Hepatocyte (in vitro differentiated cells): Measurements from ENCODE around the gene ATXN10. TPM values are rescaled to one million over a fixed set of nuclear protein-coding genes. Genes with fewer than 3 reads are reported as not detected.

ENCODE experiments used
- DNase-seq: peaks from one replicate; pipeline ENCODE4 v3.0.0-alpha.2; 2016; ENCODE audit warnings: low spot score
- H2AFZ ChIP-seq: fragments of 200-600 bp; sonication (generic); 2 replicates; pipeline ENCODE4 v1.6.0; 2016; ENCODE audit warnings: antibody characterized with exemption, mild to moderate bottlenecking
- H3K27ac ChIP-seq: fragments of 200-600 bp; sonication (generic); 2 replicates; pipeline ENCODE4 v1.5.1; 2016; ENCODE audit warnings: mild to moderate bottlenecking
- H3K27me3 ChIP-seq: fragments of 200-600 bp; sonication (generic); 2 replicates; pipeline ENCODE4 v1.6.1; 2016
- H3K36me3 ChIP-seq: fragments of 200-600 bp; sonication (generic); replicated peaks from 2 replicates; pipeline ENCODE4 v1.5.1; 2016; ENCODE audit warnings: low read depth; ENCODE audit not compliant: insufficient read depth
- H3K4me1 ChIP-seq: fragments of 200-600 bp; sonication (generic); 2 replicates; pipeline ENCODE4 v1.5.1; 2016; ENCODE audit warnings: mild to moderate bottlenecking, moderate library complexity; ENCODE audit not compliant: insufficient read depth
- H3K4me2 ChIP-seq: fragments of 200-600 bp; sonication (generic); 2 replicates; pipeline ENCODE4 v1.6.0; 2016
- H3K4me3 ChIP-seq: fragments of 200-600 bp; sonication (generic); 2 replicates; pipeline ENCODE4 v1.5.1; 2016; ENCODE audit warnings: mild to moderate bottlenecking
- H3K79me2 ChIP-seq: fragments of 200-600 bp; sonication (generic); 2 replicates; pipeline ENCODE4 v1.6.0; 2017; ENCODE audit warnings: mild to moderate bottlenecking
- H3K9me2 ChIP-seq: fragments of 200-600 bp; sonication (generic); replicated peaks from 2 replicates; pipeline ENCODE4 v1.6.0; 2017; ENCODE audit warnings: mild to moderate bottlenecking; ENCODE audit not compliant: insufficient read depth
- H3K9me3 ChIP-seq: fragments of 200-600 bp; sonication (generic); 2 replicates; pipeline ENCODE4 v1.5.1; 2016; ENCODE audit warnings: low read depth, mild to moderate bottlenecking
- H4K20me1 ChIP-seq: fragments of 200-600 bp; sonication (generic); 2 replicates; pipeline ENCODE4 v1.6.0; 2016; ENCODE audit warnings: mild to moderate bottlenecking; ENCODE audit not compliant: insufficient read depth, poor library complexity, severe bottlenecking
- EZH2 ChIP-seq: fragments of 200-600 bp; sonication (generic); IDR thresholded peaks from 2 replicates; pipeline ENCODE4 v1.6.1; 2016; ENCODE audit warnings: antibody characterized with exemption, mild to moderate bottlenecking, borderline replicate concordance
- EZH2phosphoT487 ChIP-seq: fragments of 200-600 bp; sonication (generic); IDR thresholded peaks from one replicate; pipeline ENCODE4 v1.6.1; 2018; ENCODE audit warnings: antibody characterized with exemption, mild to moderate bottlenecking, low read depth, moderate library complexity; ENCODE audit not compliant: unreplicated experiment, severe bottlenecking
- WGBS: methylation state at CpG from one replicate; pipeline ENCODE4 v1.1.6; 2016; ENCODE audit warnings: low lambda C conversion rate; ENCODE audit errors: missing lambda C conversion rate; 5-methylcytosine and 5-hydroxymethylcytosine counted together
- polyA plus RNA-seq: library from polyadenylated mRNA; unstranded; fragments of >200 nt; fragmentation: Nextera tagmentation; extraction: Ambion mirVana; gene quantifications from 2 replicates; pipeline ENCODE4 v1.2.1, GENCODE V29; 2016
- total RNA-seq: library from RNA; depleted of rRNA; stranded (reverse); fragments of >200 nt; gene quantifications from 2 replicates; pipeline ENCODE4 v1.2.3, GENCODE V29; 2014
- TF ChIP-seq, protein P1 (sequence below): fragments of 200-600 bp; sonication (generic); IDR thresholded peaks from 2 replicates; pipeline ENCODE4 v1.5.1; 2016; ENCODE audit warnings: antibody characterized with exemption, mild to moderate bottlenecking; ENCODE audit not compliant: poor library complexity

Gene ATXN10
- total and polyA plus RNA-seq, 2 experiments from 2014 or later: 141 to 186 TPM

DNA sequence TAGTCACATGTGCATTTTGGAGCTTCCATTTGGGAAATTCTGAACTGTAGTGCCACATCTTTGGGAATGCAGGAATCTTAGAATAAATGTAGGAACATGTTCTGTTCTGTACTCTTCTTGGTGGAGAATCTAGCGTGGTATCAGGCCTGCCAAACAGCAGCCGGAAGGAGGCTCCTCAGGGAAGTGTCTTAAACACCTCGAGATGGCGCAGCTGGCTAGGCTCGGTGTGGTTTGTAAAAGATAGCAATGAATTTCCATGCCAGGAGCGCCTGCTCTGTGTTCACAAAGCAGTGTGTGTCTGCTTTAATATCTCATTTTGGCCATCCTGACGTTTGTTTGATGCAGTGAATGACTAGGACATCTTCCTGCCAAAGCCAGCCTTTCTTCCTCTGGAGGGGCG is 145.1 kb downstream of the ATXN10 start:
- H3K9me3 ChIP-seq: no peaks in the 10 kb centered on the region
- no peaks in the 10 kb centered on the region for H3K9me2 ChIP-seq
- no peaks in the 10 kb centered on the region for H3K4me1 ChIP-seq
- H3K4me3 ChIP-seq: no peak overlapping the region
- 88% methylated on average over 8 of the region's 8 CpGs for WGBS
- H3K36me3 ChIP-seq: no peaks in the 10 kb centered on the region
- H3K27ac ChIP-seq: no peak overlapping the region
- no peaks in the 10 kb centered on the region for H4K20me1 ChIP-seq
- TF ChIP-seq EZH2phosphoT487 (no peak), EZH2 (no peak)
- TF ChIP-seq, protein P1, sequence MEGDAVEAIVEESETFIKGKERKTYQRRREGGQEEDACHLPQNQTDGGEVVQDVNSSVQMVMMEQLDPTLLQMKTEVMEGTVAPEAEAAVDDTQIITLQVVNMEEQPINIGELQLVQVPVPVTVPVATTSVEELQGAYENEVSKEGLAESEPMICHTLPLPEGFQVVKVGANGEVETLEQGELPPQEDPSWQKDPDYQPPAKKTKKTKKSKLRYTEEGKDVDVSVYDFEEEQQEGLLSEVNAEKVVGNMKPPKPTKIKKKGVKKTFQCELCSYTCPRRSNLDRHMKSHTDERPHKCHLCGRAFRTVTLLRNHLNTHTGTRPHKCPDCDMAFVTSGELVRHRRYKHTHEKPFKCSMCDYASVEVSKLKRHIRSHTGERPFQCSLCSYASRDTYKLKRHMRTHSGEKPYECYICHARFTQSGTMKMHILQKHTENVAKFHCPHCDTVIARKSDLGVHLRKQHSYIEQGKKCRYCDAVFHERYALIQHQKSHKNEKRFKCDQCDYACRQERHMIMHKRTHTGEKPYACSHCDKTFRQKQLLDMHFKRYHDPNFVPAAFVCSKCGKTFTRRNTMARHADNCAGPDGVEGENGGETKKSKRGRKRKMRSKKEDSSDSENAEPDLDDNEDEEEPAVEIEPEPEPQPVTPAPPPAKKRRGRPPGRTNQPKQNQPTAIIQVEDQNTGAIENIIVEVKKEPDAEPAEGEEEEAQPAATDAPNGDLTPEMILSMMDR: no peak
- no peak overlapping the region for H2AFZ ChIP-seq
- H3K79me2 ChIP-seq: no peaks in the 10 kb centered on the region
- H3K4me2 ChIP-seq: no peak overlapping the region
- DNase-seq: no peak
- no peaks in the 10 kb centered on the region for H3K27me3 ChIP-seq

DNA sequence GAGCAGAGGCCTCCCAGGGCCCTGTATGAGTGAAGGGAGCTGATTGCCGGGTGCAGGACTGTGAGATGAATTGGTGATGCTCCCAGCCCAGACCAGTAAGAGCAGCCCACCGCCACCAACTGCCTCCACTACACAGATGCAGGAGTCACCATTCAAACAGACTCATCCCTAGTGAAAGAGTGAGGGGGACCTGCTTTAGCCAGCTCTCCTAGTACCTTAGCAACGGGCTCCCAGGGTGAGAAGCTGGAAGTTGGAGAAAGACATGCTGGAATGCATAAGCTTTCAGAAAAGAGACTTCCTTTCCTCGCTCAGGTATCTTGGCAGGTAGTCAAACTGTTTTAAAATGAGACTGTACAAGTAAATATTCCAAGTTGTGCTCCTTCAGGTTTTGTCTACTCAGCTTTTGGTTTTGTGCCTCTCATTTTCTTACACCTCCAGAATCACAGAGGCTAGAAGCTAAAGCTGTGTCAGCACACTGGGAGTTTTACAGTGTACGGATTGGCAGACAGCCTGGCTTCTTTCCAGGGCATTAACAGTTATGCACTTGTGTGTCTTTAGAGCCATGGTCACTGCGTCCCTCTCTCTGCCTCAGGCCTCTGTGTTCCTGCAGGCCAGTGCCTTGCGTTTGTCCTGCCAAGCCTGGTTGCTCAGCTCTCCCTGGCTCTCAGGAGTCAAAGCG is 146.2 kb downstream of the ATXN10 start:
- no peak overlapping the region for H3K4me2 ChIP-seq
- DNase-seq: peak; percentile 29
- no peaks in the 10 kb centered on the region for H3K4me1 ChIP-seq

DNA sequence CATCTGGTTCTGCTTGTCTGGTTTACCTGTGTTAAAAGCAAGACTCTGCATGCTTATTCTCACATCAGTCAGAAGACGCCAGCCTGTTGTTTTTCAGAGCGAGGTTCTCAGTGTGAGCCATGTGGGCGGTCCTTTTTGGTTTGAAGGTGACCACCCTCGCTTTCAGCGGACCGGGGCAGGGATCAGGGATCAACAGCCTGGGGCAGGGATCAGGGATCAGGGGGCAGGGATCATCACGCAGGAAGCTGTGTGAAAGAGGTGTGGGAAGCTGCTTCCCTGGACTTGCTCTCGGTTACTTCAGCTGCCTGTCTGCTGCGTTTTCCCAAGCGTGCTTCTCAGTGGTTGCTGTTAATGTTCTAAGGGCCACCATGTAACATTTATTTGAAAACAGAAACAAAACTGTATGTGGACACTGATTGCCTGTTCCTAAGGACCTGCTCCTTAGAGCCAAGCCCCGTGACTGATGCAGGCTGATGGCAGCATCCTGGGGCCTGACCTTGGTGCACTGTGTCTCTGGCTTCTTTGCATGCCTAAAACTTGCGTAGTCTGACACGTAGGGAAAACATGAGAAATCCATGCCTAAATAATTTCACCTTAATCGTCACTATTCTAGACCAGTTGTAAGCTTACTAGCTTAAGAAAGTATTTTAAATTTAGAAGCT is 146.9 kb downstream of the ATXN10 start:
- H2AFZ ChIP-seq: no peak overlapping the region
- H3K9me3 ChIP-seq: no peaks in the 10 kb centered on the region
- H4K20me1 ChIP-seq: peaks cover 3% of the 10 kb centered on the region
- no peak overlapping the region for H3K4me2 ChIP-seq
- H3K4me3 ChIP-seq: no peak overlapping the region
- no peaks in the 10 kb centered on the region for H3K36me3 ChIP-seq
- no peaks in the 10 kb centered on the region for H3K9me2 ChIP-seq
- no peaks in the 10 kb centered on the region for H3K27me3 ChIP-seq
- 63% methylated on average over 14 of the region's 14 CpGs for WGBS
- no peaks in the 10 kb centered on the region for H3K79me2 ChIP-seq
- no peak overlapping the region for H3K27ac ChIP-seq
- H3K4me1 ChIP-seq: no peaks in the 10 kb centered on the region
- no peak for TF ChIP-seq EZH2
- no peak for TF ChIP-seq EZH2phosphoT487
- TF ChIP-seq, protein P1: no peak
- no peak for DNase-seq

More for the DNA sequence above, 146.2 kb downstream of the ATXN10 start:
- H2AFZ ChIP-seq: no peak overlapping the region
- no peak overlapping the region for H3K27ac ChIP-seq
- H3K9me3 ChIP-seq: no peaks in the 10 kb centered on the region
- H3K79me2 ChIP-seq: no peaks in the 10 kb centered on the region
- H4K20me1 ChIP-seq: peaks cover 3% of the 10 kb centered on the region
- no peaks in the 10 kb centered on the region for H3K36me3 ChIP-seq
- 74% methylated on average over 8 of the region's 8 CpGs for WGBS
- no peaks in the 10 kb centered on the region for H3K27me3 ChIP-seq
- H3K4me3 ChIP-seq: no peak overlapping the region
- no peak for TF ChIP-seq EZH2phosphoT487
- TF ChIP-seq, protein P1: no peak
- TF ChIP-seq EZH2: no peak
- H3K9me2 ChIP-seq: no peaks in the 10 kb centered on the region
